NCI-H146 treated with DMSO at 0.1 percent for 48 hours (cell line): ENCODE results near the gene UNC119.
"Not testable (repeated sequence)": the region's sequence is repeated elsewhere in the genome, so short reads cannot be mapped to it uniquely, and the experiment has no call there.

Source experiments
- DNase-seq: peaks from one replicate; lab custom pipeline; 2025; ENCODE audit not compliant: unreplicated experiment; lab: John Stamatoyannopoulos, UW

Gene UNC119

GRCh38 chr17:28523186-28523585 lies 29.2 kb downstream of the UNC119 start:
- no peak for DNase-seq

DNA sequence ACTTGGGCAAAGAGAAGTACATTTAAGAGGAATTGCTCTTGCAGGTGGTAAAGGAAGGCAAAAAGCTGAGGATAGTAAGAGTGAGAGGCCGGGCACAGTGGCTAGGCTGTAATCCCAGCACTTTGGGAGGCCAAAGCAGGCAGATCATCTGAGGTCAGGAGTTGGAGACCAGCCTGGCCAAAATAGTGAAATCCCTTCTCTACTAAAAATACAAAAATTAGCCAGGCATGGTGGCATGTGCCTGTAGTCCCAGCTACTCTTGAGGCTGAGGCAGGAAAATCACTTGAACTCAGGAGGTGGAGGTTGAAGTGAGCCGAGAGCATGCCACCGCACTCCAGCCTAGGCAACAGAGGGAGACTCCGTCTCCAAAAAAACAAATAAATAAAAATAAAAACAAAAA lies 30.1 kb downstream of the UNC119 start:
- DNase-seq = not testable (repeated sequence)

GRCh38 chr17:28521311-28522085 lies 30.9 kb downstream of the UNC119 start:
- no peak for DNase-seq

DNA sequence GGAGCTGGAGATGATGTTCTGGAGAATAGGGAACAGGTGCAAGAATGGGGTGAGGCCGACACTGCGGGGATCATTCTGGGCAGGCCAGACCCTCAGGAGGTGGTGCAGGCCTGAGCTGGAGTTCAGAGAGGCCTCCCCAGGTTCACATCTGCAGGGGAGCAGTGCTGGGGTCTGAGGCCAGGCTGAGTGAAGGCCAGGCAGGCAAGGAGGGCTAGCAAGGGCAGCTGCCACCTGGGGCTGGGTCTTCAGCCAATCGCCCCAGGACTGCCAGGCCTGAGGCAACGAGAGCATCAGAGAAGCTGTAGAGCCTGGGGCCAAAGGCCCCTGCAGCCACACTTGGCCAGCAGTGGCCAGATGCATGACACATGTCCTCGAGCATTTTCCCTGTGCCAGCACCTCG lies 31.7 kb downstream of the UNC119 start:
- DNase-seq = no peak

DNA sequence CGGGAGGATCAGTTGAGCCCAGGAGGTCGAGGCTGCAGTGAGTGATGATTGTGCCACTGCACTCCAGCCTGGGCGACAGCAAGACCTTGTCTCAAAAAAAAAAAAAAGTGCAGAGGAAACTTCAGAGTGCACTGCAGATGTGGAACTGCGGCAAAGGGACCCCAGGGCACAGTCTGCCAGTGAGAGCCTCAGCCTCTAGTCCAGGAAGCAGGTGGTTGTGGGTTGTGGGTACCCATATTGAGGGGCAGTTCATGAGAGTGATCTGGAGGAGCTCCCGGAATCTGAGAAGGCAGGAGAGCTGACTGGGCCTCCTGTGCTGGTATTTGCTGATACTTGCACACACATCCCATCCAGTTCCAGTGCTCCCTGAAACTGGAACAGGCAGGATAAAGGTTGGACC lies 33.2 kb downstream of the UNC119 start:
- no peak for DNase-seq

DNA sequence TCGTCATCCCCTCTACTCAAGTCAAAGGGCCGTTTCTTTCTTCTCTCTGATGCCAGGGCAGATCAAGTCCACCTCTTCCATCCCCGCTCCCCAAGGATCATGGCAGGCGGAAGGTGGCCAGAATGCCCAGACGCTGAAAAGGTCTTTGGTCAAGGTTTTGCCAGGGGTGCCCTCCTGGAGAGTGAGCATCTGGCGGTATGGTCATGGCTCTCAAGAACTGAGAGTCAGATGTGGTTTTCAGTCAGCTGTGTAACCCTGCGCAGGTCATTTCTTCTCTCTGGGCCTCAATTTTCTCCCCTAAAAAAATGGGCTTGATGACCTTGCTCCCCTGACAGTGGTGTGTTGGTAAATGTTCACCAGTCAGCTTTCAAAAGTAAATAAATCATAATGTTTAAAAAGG lies 33.8 kb downstream of the UNC119 start:
- no peak for DNase-seq

DNA sequence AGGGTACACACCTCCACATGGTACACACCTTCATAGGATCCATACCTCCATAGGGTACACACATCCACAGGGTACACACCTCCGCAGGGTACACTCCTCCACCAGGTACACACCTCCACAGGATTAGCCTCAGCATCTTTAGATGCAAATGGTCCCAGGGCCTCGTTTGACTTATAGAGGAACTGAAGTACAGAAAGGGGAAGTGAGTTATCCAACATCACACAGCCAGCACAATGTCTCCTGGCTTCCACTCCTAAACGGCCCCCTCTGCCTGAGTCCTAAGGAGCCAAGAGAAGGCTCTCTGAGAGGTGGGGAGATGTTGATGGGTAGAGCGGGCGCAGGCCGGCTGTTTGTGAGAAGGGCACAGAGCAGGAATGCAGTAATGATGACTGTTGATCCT lies 34.3 kb downstream of the UNC119 start:
- no peak for DNase-seq

- no peak for DNase-seq
Measured at GRCh38 chr17:28515518-28515917, 36.9 kb downstream of the UNC119 start.

GRCh38 chr17:28514561-28515002 lies 37.8 kb downstream of the UNC119 start:
- no peak for DNase-seq

GRCh38 chr17:28513476-28513875 lies 38.9 kb downstream of the UNC119 start:
- no peak for DNase-seq

GRCh38 chr17:28511858-28512461 lies 40.5 kb downstream of the UNC119 start:
- no peak for DNase-seq

GRCh38 chr17:28509789-28510188 lies 42.6 kb downstream of the UNC119 start:
- DNase-seq = no peak

DNA sequence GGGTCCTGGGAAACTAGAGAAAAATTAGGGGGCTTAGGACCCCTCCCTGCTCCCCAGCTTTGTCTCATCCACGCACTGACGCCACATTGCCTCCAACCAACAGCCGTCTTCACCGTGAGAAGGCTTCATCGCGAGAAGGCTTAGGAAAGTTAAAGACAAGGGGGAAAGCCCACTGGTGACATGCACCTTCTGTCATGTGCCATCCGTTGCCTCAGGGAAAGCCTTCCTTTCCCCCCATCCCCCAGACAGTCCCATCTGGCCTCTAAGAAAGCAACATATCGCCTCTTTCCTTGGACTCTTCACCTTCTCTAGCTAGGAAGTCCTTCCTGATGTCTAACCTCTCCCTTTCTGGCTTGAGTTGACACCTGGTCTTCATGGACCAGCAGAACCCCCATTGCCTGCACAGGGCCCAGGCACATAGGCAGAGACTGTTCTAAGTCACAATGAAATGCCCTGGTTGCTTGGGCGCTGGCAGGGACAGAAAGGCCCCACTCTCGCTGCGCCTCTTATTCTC lies 44.2 kb downstream of the UNC119 start:
- DNase-seq = no peak

- no peak for DNase-seq
Measured at GRCh38 chr17:28507567-28508203, 44.7 kb downstream of the UNC119 start.

GRCh38 chr17:28506763-28507487 lies 45.5 kb downstream of the UNC119 start:
- DNase-seq = no peak

DNA sequence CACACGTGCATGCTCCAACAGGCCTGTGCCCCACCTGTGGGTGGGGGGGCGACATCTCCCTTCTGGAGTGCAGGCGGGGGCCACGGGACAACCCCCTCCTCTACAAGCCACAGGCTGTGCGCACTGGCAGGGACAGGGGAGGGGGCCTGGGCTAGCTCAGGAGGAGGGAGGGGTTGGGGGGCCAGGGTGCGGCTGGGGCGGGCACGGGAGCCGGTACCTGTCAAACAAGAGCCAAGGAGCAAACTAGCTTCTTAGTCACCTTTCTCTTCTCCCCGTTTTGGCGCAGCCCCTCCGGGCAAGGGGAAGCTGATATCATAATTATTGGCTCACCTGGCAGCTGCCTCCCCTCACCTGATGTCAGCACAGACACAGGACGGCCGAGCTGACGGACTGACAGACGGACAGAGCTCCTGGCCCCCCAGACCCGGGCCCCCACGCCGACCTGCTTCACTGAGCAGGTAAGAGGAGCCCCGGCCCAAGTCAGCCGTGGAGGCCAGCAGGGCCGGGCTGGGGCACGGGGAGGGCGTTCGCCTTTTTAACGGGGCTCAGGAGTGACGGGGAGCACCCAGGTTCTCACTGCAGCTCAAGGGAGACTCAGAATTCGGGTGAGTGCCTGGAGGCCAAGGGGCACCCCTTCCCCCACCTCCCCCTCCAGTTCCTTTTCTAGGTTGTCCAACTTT lies 46.3 kb downstream of the UNC119 start, which contains the start of gene FOXN1:
Gene FOXN1 (plus strand): TSS at position 363 of the 680 bp plus-strand sequence. CDS start 17,622 bp downstream, outside the sequence.
- DNase-seq = no peak

GRCh38 chr17:28503420-28503819 lies 49.0 kb downstream of the UNC119 start:
- DNase-seq = no peak

DNA sequence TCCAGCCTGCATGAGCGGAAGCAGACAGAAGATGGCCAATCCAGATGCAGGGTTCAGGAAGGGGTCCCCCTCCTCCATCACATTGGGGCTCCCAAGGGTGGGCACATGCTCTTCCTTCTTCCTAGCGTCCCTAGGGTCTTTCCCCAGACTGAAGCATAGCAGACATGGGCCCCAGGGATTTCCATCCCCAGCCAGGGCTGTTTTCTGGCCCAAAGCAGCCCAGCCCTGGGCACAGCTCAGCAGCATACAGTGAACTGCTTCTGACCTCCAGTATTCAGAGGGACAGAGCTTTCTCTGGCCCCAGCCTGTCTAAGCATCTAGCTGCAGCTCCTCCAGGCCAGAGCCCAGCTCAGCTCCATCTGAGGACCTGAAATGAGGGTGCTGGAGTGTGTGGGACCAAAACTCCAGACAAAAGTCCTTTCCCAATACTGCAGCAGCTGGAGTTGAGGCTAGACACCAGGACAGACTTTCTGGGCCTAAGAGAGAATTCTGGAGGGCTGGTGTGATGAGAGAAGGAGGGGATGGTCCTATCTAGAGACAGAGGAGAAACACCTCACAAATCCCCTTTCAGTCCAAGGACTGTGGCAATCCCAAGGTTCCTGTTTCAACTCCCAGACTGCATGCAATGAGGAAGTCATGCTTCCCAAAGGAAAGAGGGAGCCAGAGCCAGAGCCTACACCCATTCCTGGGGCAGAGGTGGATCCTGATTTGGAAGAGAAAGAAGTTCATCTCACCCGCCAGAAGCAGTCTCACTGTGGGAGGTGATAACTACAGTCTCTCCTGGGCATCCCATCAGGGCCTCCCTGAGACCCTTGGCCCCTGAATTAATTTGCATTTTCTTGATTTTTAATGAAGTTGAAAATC lies 50.8 kb downstream of the UNC119 start:
- DNase-seq = no peak

GRCh38 chr17:28500712-28501379 lies 51.6 kb downstream of the UNC119 start:
- no peak for DNase-seq
